Measurements from ENCODE around the gene MAPK1.
A peak's percentile ranks its signal among the peaks of the same experiment; 100 is the strongest.
"Not testable (repeated sequence)": the region's sequence is repeated elsewhere in the genome, so short reads cannot be mapped to it uniquely, and the experiment has no call there.

The MAPK1 gene

GRCh38 chr22:21724496-21724895 is 142.9 kb downstream of the MAPK1 start:
- not testable (repeated sequence) for DNase-seq

- not testable (repeated sequence) for DNase-seq
These were observed 146.1 kb downstream of the MAPK1 start for GRCh38 chr22:21721195-21721852.

GRCh38 chr22:21720191-21720859 is 147.1 kb downstream of the MAPK1 start:
- DNase-seq: not testable (repeated sequence)

GRCh38 chr22:21719024-21719423 is 148.4 kb downstream of the MAPK1 start:
- DNase-seq: no peak

GRCh38 chr22:21718499-21718898 is 148.9 kb downstream of the MAPK1 start:
- DNase-seq: peak in 1 of 2 experiments; percentile 14

- not testable (repeated sequence) for DNase-seq
These were observed 150.9 kb downstream of the MAPK1 start for GRCh38 chr22:21716395-21717122.

- no peak for DNase-seq
These were observed 152.7 kb downstream of the MAPK1 start for GRCh38 chr22:21714786-21715185.

DNA sequence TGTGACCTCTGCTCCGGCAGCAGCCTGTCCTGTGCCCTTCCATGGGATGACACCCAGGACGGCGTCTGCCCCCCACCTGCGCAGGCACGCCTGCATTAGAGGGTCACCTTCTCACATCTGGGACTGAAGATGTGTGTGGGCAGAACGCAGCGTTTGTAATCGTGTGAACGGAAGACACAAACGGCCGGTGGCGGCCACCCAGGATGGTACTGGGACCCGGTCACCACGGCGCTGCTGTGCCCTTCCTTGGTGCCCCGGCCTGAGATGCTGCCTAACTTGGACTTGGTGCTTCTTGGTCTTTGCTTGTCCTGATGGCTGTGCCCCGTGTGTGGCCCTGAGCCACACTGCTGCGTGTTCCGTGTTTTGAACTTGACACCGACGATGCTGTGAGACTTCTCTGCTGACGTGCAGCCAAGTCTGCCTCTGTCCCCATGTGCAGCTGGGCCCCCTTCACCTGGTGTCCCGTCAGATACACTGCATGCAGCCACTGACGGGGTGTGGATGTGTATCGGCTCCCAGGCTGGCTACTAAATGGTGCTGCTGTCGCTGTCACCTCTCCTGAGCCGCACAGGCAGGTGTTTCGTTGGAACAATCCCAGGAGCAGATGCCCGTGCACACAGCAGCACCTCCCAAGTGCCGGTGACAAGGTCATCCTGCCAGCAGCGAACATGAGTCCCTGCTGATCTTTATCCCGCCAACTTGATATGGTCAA is 153.2 kb downstream of the MAPK1 start:
- DNase-seq: no peak

GRCh38 chr22:21713428-21714058 is 153.9 kb downstream of the MAPK1 start:
- no peak for DNase-seq

DNA sequence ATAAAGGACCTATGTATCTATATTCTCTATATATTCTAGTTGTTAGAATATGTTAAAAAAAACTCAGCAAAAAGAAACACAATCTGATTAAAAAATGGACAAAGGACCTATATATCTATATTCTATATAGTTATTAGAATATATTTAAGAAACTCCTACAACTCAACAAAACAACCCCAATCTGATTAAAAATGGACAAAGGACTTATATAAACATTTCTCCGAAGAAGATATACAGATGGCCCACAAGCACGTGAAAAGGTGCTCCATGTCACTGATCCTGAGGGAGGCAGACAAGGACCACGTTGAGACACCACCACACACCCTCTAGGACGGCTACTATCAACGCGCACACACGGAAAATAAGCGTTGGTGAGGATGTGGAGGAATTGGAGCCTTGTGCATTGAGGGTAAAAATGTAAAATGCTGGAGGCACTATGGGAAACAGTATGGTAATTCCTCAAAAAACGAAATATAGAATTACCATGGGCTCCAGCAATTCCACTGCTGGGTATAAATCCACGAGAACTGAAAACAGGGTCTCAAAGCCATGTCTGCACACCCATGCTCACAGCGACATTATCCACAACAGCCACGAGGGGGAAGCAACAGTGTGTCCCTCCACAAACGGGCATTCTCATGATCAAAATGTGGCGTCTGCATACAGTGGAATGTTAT is 154.6 kb downstream of the MAPK1 start:
- peak; percentile 51 to 81 for DNase-seq

GRCh38 chr22:21711851-21712250 is 155.6 kb downstream of the MAPK1 start:
- DNase-seq: no peak

GRCh38 chr22:21710156-21710555 is 157.3 kb downstream of the MAPK1 start:
- no peak for DNase-seq

GRCh38 chr22:21709688-21710087 is 157.8 kb downstream of the MAPK1 start:
- DNase-seq: no peak

DNA sequence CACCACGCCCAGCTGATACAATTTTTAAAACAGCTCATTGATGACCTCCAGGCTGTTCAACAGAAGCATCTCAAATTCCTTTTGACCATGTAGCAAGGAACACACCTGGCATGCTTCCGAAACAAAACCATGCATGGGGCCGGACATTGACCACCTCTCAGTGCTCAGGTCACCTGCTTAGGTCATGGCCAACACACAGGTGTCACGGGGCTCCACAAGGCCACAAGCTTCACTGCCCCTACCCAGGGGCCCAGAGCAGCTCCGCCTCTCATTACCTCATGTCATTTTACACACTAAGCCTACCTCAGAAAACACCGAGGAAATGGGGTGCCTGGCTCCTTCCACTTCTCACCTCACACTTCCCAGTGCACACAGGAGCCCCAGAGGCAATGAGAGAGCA is 158.5 kb downstream of the MAPK1 start:
- DNase-seq: no peak

DNA sequence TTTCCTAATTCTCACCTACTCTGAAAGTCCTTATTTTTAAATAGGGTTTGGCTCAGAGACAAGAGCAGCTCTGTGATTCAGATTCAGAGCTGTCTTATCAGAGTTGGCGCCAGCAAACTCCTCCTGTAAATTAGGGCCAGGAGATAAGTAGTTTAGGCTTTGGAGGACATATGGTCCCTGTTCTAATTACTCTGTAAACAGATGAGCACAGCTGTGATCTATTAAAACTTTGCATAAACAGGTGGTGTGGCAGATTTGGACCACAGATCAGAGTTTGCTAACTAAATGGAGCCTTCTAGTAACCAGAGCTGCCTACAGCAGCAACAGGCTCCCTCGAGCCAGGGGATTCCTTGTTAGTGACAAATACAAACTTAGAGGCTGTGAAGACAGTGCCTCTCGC is 159.8 kb downstream of the MAPK1 start:
- DNase-seq: peak; percentile 42 to 57

Data from NCI-H526 (cell line).